ENCODE measurements around the gene EXOSC7.

Gene EXOSC7

GRCh38 chr3:45027441-45027840 lies 51.4 kb downstream of the EXOSC7 start:
- H3K4me3 ChIP-seq (ENCODE audit: low read length), result no peak overlapping the region
- H3K4me1 ChIP-seq (ENCODE audit: control insufficient read depth, low read depth, low read length), result peaks cover 11% of the 10 kb centered on the region
- H3K56ac ChIP-seq (ENCODE audit: low read length), result no peak overlapping the region
- H3K4ac ChIP-seq (ENCODE audit: low read depth, low read length), result no peak overlapping the region
- no peak overlapping the region for H2BK15ac ChIP-seq (replicated peaks; ENCODE audit: low read depth)
- no peaks in the 10 kb centered on the region for H3K27me3 ChIP-seq (ENCODE audit: insufficient read depth, low read length, poor library complexity)
- H3K9ac ChIP-seq (ENCODE audit: low read length), result no peak overlapping the region
- H3K23ac ChIP-seq (ENCODE audit: low read length), result no peak overlapping the region
- no peak overlapping the region for H2BK120ac ChIP-seq (ENCODE audit: low read depth, low read length)
- no peaks in the 10 kb centered on the region for H3K36me3 ChIP-seq (ENCODE audit: control insufficient read depth, insufficient read depth, low read length)
- H3K79me1 ChIP-seq (ENCODE audit: low read length), result no peaks in the 10 kb centered on the region
- no peak overlapping the region for H3K27ac ChIP-seq (ENCODE audit: low read depth, low read length)
- no peak overlapping the region for H4K8ac ChIP-seq (ENCODE audit: low read depth, low read length)
- H3K79me2 ChIP-seq (ENCODE audit: control insufficient read depth, insufficient read depth, low read length), result no peaks in the 10 kb centered on the region
- H4K5ac ChIP-seq (ENCODE audit: low read length), result no peak overlapping the region
- H3K18ac ChIP-seq (ENCODE audit: low read length), result no peak overlapping the region
- no peak overlapping the region for H3K4me2 ChIP-seq (ENCODE audit: low read length)
- H2AK5ac ChIP-seq (ENCODE audit: low read length), result no peak overlapping the region
- no peak for DNase-seq
- WGBS (ENCODE audit: extremely low coverage, insufficient coverage, low lambda C conversion rate), result no CpG with 5 or more reads among the region's 4 CpGs
- H2BK5ac ChIP-seq (ENCODE audit: low read length), result no peak overlapping the region

GRCh38 chr3:45029216-45029615 lies 53.2 kb downstream of the EXOSC7 start:
- Histone ChIP-seq H4K5ac (ENCODE audit: low read length) (no peak overlapping the region), H3K18ac (ENCODE audit: low read length) (no peak overlapping the region), H2BK5ac (ENCODE audit: low read length) (no peak overlapping the region), H3K79me1 (ENCODE audit: low read length) (no peaks in the 10 kb centered on the region), H3K9ac (ENCODE audit: low read length) (no peak overlapping the region), H3K27ac (ENCODE audit: low read depth, low read length) (no peak overlapping the region), H3K4me3 (ENCODE audit: low read length) (no peak overlapping the region), H2AK5ac (ENCODE audit: low read length) (no peak overlapping the region), H4K8ac (ENCODE audit: low read depth, low read length) (no peak overlapping the region), H3K4ac (ENCODE audit: low read depth, low read length) (no peak overlapping the region), H3K23ac (ENCODE audit: low read length) (no peak overlapping the region), H3K79me2 (ENCODE audit: control insufficient read depth, insufficient read depth, low read length) (no peaks in the 10 kb centered on the region), H3K4me2 (ENCODE audit: low read length) (no peak overlapping the region), H3K4me1 (ENCODE audit: control insufficient read depth, low read depth, low read length) (peaks cover 7% of the 10 kb centered on the region), H3K36me3 (ENCODE audit: control insufficient read depth, insufficient read depth, low read length) (no peaks in the 10 kb centered on the region), H2BK120ac (ENCODE audit: low read depth, low read length) (no peak overlapping the region), H3K27me3 (ENCODE audit: insufficient read depth, low read length, poor library complexity) (no peaks in the 10 kb centered on the region), H3K56ac (ENCODE audit: low read length) (no peak overlapping the region), H2BK15ac (replicated peaks; ENCODE audit: low read depth) (no peak overlapping the region)
- no CpG with 5 or more reads among the region's 2 CpGs for WGBS (ENCODE audit: extremely low coverage, insufficient coverage, low lambda C conversion rate)
- DNase-seq, result no peak

GRCh38 chr3:45029661-45030060 lies 53.6 kb downstream of the EXOSC7 start:
- no peak overlapping the region for H3K4me2 ChIP-seq (ENCODE audit: low read length)
- H3K4me3 ChIP-seq (ENCODE audit: low read length), result no peak overlapping the region
- no peak overlapping the region for H4K5ac ChIP-seq (ENCODE audit: low read length)
- DNase-seq, result no peak
- H3K27ac ChIP-seq (ENCODE audit: low read depth, low read length), result no peak overlapping the region
- H3K36me3 ChIP-seq (ENCODE audit: control insufficient read depth, insufficient read depth, low read length), result no peaks in the 10 kb centered on the region
- H3K18ac ChIP-seq (ENCODE audit: low read length), result no peak overlapping the region
- H4K8ac ChIP-seq (ENCODE audit: low read depth, low read length), result no peak overlapping the region
- WGBS (ENCODE audit: extremely low coverage, insufficient coverage, low lambda C conversion rate), result no CpG with 5 or more reads among the region's 5 CpGs
- no peak overlapping the region for H2BK120ac ChIP-seq (ENCODE audit: low read depth, low read length)
- H3K56ac ChIP-seq (ENCODE audit: low read length), result no peak overlapping the region
- H3K27me3 ChIP-seq (ENCODE audit: insufficient read depth, low read length, poor library complexity), result no peaks in the 10 kb centered on the region
- H3K79me1 ChIP-seq (ENCODE audit: low read length), result no peaks in the 10 kb centered on the region
- no peak overlapping the region for H2BK15ac ChIP-seq (replicated peaks; ENCODE audit: low read depth)
- no peak overlapping the region for H3K9ac ChIP-seq (ENCODE audit: low read length)
- H3K4ac ChIP-seq (ENCODE audit: low read depth, low read length), result no peak overlapping the region
- no peak overlapping the region for H2BK5ac ChIP-seq (ENCODE audit: low read length)
- no peaks in the 10 kb centered on the region for H3K79me2 ChIP-seq (ENCODE audit: control insufficient read depth, insufficient read depth, low read length)
- peaks cover 2% of the 10 kb centered on the region for H3K4me1 ChIP-seq (ENCODE audit: control insufficient read depth, low read depth, low read length)
- H3K23ac ChIP-seq (ENCODE audit: low read length), result no peak overlapping the region
- H2AK5ac ChIP-seq (ENCODE audit: low read length), result no peak overlapping the region

- no CpG with 5 or more reads among the region's 3 CpGs for WGBS (ENCODE audit: extremely low coverage, insufficient coverage, low lambda C conversion rate)
- Histone ChIP-seq H3K18ac (ENCODE audit: low read length) (no peak overlapping the region), H4K5ac (ENCODE audit: low read length) (no peak overlapping the region), H3K79me1 (ENCODE audit: low read length) (no peaks in the 10 kb centered on the region), H3K36me3 (ENCODE audit: control insufficient read depth, insufficient read depth, low read length) (no peaks in the 10 kb centered on the region), H2BK120ac (ENCODE audit: low read depth, low read length) (no peak overlapping the region), H3K79me2 (ENCODE audit: control insufficient read depth, insufficient read depth, low read length) (no peaks in the 10 kb centered on the region), H3K4me3 (ENCODE audit: low read length) (no peak overlapping the region), H2AK5ac (ENCODE audit: low read length) (no peak overlapping the region), H4K8ac (ENCODE audit: low read depth, low read length) (no peak overlapping the region), H2BK15ac (replicated peaks; ENCODE audit: low read depth) (no peak overlapping the region), H3K4ac (ENCODE audit: low read depth, low read length) (no peak overlapping the region), H3K56ac (ENCODE audit: low read length) (no peak overlapping the region), H3K9ac (ENCODE audit: low read length) (no peak overlapping the region), H3K4me2 (ENCODE audit: low read length) (no peak overlapping the region), H3K27ac (ENCODE audit: low read depth, low read length) (no peak overlapping the region), H3K27me3 (ENCODE audit: insufficient read depth, low read length, poor library complexity) (peaks cover 4% of the 10 kb centered on the region), H3K23ac (ENCODE audit: low read length) (no peak overlapping the region), H2BK5ac (ENCODE audit: low read length) (no peak overlapping the region), H3K4me1 (ENCODE audit: control insufficient read depth, low read depth, low read length) (no peaks in the 10 kb centered on the region)
- DNase-seq, result peak; percentile 66
These were observed 55.5 kb downstream of the EXOSC7 start for GRCh38 chr3:45031531-45031930.

GRCh38 chr3:45032113-45032512 lies 56.1 kb downstream of the EXOSC7 start:
- Histone ChIP-seq H3K4ac (ENCODE audit: low read depth, low read length) (no peak overlapping the region), H3K23ac (ENCODE audit: low read length) (no peak overlapping the region), H3K27me3 (ENCODE audit: insufficient read depth, low read length, poor library complexity) (peaks cover 7% of the 10 kb centered on the region), H4K8ac (ENCODE audit: low read depth, low read length) (no peak overlapping the region), H2BK15ac (replicated peaks; ENCODE audit: low read depth) (no peak overlapping the region), H3K79me2 (ENCODE audit: control insufficient read depth, insufficient read depth, low read length) (no peaks in the 10 kb centered on the region), H4K5ac (ENCODE audit: low read length) (no peak overlapping the region), H3K4me2 (ENCODE audit: low read length) (no peak overlapping the region), H2BK120ac (ENCODE audit: low read depth, low read length) (no peak overlapping the region), H3K9ac (ENCODE audit: low read length) (no peak overlapping the region), H3K36me3 (ENCODE audit: control insufficient read depth, insufficient read depth, low read length) (no peaks in the 10 kb centered on the region), H3K4me1 (ENCODE audit: control insufficient read depth, low read depth, low read length) (no peaks in the 10 kb centered on the region), H2AK5ac (ENCODE audit: low read length) (no peak overlapping the region), H3K4me3 (ENCODE audit: low read length) (no peak overlapping the region), H3K56ac (ENCODE audit: low read length) (no peak overlapping the region), H2BK5ac (ENCODE audit: low read length) (no peak overlapping the region), H3K79me1 (ENCODE audit: low read length) (no peaks in the 10 kb centered on the region), H3K27ac (ENCODE audit: low read depth, low read length) (no peak overlapping the region), H3K18ac (ENCODE audit: low read length) (no peak overlapping the region)
- DNase-seq, result no peak
- no CpG with 5 or more reads among the region's 2 CpGs for WGBS (ENCODE audit: extremely low coverage, insufficient coverage, low lambda C conversion rate)

- Histone ChIP-seq H3K4me3 (ENCODE audit: low read length) (no peak overlapping the region), H3K56ac (ENCODE audit: low read length) (no peak overlapping the region), H3K18ac (ENCODE audit: low read length) (no peak overlapping the region), H3K4ac (ENCODE audit: low read depth, low read length) (no peak overlapping the region), H3K23ac (ENCODE audit: low read length) (no peak overlapping the region), H3K9ac (ENCODE audit: low read length) (no peak overlapping the region), H2BK5ac (ENCODE audit: low read length) (no peak overlapping the region), H3K27ac (ENCODE audit: low read depth, low read length) (no peak overlapping the region), H3K79me2 (ENCODE audit: control insufficient read depth, insufficient read depth, low read length) (no peaks in the 10 kb centered on the region), H3K4me1 (ENCODE audit: control insufficient read depth, low read depth, low read length) (no peaks in the 10 kb centered on the region), H3K36me3 (ENCODE audit: control insufficient read depth, insufficient read depth, low read length) (no peaks in the 10 kb centered on the region), H3K79me1 (ENCODE audit: low read length) (no peaks in the 10 kb centered on the region), H2BK120ac (ENCODE audit: low read depth, low read length) (no peak overlapping the region), H3K27me3 (ENCODE audit: insufficient read depth, low read length, poor library complexity) (peaks cover 8% of the 10 kb centered on the region), H4K8ac (ENCODE audit: low read depth, low read length) (no peak overlapping the region), H2AK5ac (ENCODE audit: low read length) (no peak overlapping the region), H3K4me2 (ENCODE audit: low read length) (no peak overlapping the region), H4K5ac (ENCODE audit: low read length) (no peak overlapping the region), H2BK15ac (replicated peaks; ENCODE audit: low read depth) (no peak overlapping the region)
- no CpG with 5 or more reads among the region's 6 CpGs for WGBS (ENCODE audit: extremely low coverage, insufficient coverage, low lambda C conversion rate)
- DNase-seq, result no peak
These were observed 57.7 kb downstream of the EXOSC7 start for GRCh38 chr3:45033791-45034190.

All from mesendoderm (in vitro differentiated cells).